ENCODE measurements around the gene CELA2B. TPM values are rescaled to one million over a fixed set of nuclear protein-coding genes. Genes with fewer than 3 reads are reported as not detected.

The CELA2B gene
- total RNA-seq, 4 donors from 2014 or later, result not detected

DNA sequence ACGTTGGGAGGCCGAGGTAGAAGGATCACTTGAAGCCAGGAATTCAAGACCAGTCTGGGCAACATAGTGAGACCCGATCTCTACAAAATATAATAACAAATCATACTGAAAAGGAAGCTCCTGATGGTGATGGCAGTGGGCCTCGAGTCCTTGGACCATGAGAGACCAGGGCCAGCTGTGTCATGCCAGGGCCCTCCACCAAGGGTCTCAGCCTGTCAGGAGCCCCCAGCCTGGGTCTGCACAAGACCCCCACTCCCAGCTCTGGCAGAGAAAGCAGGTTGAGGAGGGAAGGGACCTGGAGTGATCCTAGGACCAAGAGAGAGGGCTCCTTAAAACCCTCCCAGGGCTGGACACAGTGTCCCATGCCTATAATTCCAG lies 44.3 kb upstream of the CELA2B start:
- TF ChIP-seq, protein P1, sequence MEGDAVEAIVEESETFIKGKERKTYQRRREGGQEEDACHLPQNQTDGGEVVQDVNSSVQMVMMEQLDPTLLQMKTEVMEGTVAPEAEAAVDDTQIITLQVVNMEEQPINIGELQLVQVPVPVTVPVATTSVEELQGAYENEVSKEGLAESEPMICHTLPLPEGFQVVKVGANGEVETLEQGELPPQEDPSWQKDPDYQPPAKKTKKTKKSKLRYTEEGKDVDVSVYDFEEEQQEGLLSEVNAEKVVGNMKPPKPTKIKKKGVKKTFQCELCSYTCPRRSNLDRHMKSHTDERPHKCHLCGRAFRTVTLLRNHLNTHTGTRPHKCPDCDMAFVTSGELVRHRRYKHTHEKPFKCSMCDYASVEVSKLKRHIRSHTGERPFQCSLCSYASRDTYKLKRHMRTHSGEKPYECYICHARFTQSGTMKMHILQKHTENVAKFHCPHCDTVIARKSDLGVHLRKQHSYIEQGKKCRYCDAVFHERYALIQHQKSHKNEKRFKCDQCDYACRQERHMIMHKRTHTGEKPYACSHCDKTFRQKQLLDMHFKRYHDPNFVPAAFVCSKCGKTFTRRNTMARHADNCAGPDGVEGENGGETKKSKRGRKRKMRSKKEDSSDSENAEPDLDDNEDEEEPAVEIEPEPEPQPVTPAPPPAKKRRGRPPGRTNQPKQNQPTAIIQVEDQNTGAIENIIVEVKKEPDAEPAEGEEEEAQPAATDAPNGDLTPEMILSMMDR (IDR thresholded peaks at IDR 0.05; ENCODE audit: low read depth), result no peak

DNA sequence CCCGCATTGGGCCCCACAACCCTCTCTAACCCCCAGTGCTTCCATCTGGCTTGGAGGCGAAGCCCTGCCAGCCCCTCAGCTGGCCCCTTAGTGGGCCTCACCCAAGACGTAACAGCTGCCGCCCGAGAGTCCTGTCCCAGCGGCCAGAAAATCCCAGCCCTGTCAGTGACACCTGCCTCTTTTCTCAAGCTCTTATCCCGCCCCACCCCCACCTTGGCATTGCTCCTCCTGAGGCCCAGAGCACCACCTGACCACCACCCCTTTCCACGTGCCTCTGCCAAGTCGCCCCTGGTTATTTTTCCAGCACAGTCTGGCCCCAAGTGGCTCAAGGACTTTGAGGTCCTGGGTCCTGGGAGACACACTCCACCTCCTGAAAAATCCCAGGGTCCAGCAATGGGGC lies 43.6 kb upstream of the CELA2B start:
- TF ChIP-seq, protein P1 (IDR thresholded peaks at IDR 0.05; ENCODE audit: low read depth), result no peak

GRCh38 chr1:15433471-15433870 lies 42.4 kb upstream of the CELA2B start:
- TF ChIP-seq, protein P1 (IDR thresholded peaks at IDR 0.05; ENCODE audit: low read depth), result no peak

DNA sequence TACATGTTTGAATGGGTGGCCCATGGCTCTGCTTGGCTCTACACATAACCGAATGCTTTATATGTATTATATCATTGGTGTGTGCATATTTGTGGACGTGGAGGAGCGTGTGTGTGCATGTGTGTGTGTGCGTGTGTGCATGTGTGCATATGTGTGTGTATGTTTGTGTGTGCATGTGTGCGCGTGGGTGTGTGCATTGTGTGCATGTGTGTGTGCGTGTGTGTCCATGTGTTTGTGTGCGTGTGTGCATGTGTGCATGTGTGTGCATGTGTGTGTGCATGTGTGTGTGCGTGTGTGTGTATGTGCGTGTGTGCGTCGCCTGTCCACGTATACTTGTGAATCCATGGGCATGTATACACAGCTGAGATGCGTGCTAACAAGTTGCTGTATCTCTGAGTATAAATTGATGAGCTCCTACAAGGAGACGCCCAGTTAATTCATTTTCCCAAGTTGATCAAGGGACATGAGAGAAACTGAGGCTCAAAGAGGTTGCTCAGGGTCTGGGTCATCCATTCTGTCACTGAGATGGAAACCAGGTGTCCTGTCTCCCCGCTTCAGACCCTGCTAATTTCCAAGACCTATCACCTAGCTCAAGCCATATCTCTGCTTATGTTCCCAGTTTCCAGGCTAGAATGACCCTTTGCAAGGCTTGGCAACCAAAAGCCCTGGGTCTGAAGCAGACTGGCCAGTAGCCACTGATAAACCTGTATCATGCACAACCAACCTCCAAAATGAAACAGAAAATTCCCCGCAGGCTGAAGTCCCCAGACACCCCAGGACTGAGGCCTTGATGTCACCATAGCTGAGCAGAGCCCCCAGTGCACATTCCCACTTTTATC lies 40.4 kb upstream of the CELA2B start:
- TF ChIP-seq, protein P1 (IDR thresholded peaks at IDR 0.05; ENCODE audit: low read depth), result no peak

GRCh38 chr1:15436881-15437442 lies 38.9 kb upstream of the CELA2B start:
- TF ChIP-seq, protein P1 (IDR thresholded peaks at IDR 0.05; ENCODE audit: low read depth), result no peak

- TF ChIP-seq, protein P1 (IDR thresholded peaks at IDR 0.05; ENCODE audit: low read depth), result no peak
These were observed 36.6 kb upstream of the CELA2B start for GRCh38 chr1:15439325-15439724.

- TF ChIP-seq, protein P1 (IDR thresholded peaks at IDR 0.05; ENCODE audit: low read depth), result no peak
These were observed 35.5 kb upstream of the CELA2B start for GRCh38 chr1:15440357-15440756.
